Measurements from ENCODE around the gene FAM204A.

The FAM204A gene

GRCh38 chr10:118255355-118255754 is 86.8 kb downstream of the FAM204A start:
- FAIRE-seq, result no peak
- DNase-seq (ENCODE audit: insufficient read length, low spot score), result no peak

- FAIRE-seq, result no peak
- DNase-seq (ENCODE audit: insufficient read length, low spot score), result no peak
These were observed 87.5 kb downstream of the FAM204A start for GRCh38 chr10:118254654-118255053.

GRCh38 chr10:118253397-118253796 is 88.7 kb downstream of the FAM204A start:
- no peak for DNase-seq (ENCODE audit: insufficient read length, low spot score)
- no peak for FAIRE-seq

GRCh38 chr10:118251791-118252190 is 90.3 kb downstream of the FAM204A start:
- FAIRE-seq, result no peak
- no peak for DNase-seq (ENCODE audit: insufficient read length, low spot score)

GRCh38 chr10:118249714-118250113 is 92.4 kb downstream of the FAM204A start:
- no peak for DNase-seq (ENCODE audit: insufficient read length, low spot score)
- no peak for FAIRE-seq

All from HTR-8/SVneo (cell line).